Nephron progenitor cell (in vitro differentiated cells): ENCODE measurements around the gene ZSWIM4.

Experiments
- DNase-seq: peaks from one replicate; pipeline ENCODE4 v3.0.0; 2021
- H3K27ac Mint-ChIP-seq: 2 replicates; pipeline ENCODE4 v1.8.0; 2021; ENCODE audit warnings: mild to moderate bottlenecking, moderate library complexity, mixed read lengths
- H3K27me3 Mint-ChIP-seq: 2 replicates; pipeline ENCODE4 v1.8.0; 2021; ENCODE audit warnings: mild to moderate bottlenecking, low read depth, mixed read lengths; ENCODE audit not compliant: poor library complexity
- H3K36me3 Mint-ChIP-seq: 2 replicates; pipeline ENCODE4 v1.8.0; 2021; ENCODE audit warnings: low read depth, mixed read lengths
- H3K4me1 Mint-ChIP-seq: 2 replicates; pipeline ENCODE4 v1.8.0; 2021; ENCODE audit warnings: mixed read lengths
- H3K4me3 Mint-ChIP-seq: 2 replicates; pipeline ENCODE4 v1.8.0; 2021; ENCODE audit warnings: mild to moderate bottlenecking, moderate library complexity, mixed read lengths
- H3K9me3 Mint-ChIP-seq: 2 replicates; pipeline ENCODE4 v1.8.0; 2021; ENCODE audit warnings: mild to moderate bottlenecking, moderate library complexity, mixed read lengths
- TF ChIP-seq, protein P1 (sequence below): fragments of 200-600 bp; sonication (generic); IDR thresholded peaks from 2 replicates; pipeline ENCODE4 v1.5.0; 2021; ENCODE audit warnings: antibody characterized with exemption

ZSWIM4 gene

GRCh38 chr19:13831537-13832467, 36.6 kb downstream of the ZSWIM4 start:
- Mint-ChIP-seq H3K4me3 (no peak overlapping the region), H3K9me3 (no peaks in the 10 kb centered on the region), H3K36me3 (peaks cover 39% of the 10 kb centered on the region), H3K27ac (no peak overlapping the region), H3K4me1 (peaks cover 26% of the 10 kb centered on the region), H3K27me3 (peaks cover 4% of the 10 kb centered on the region)
- no peak for DNase-seq
- TF ChIP-seq, protein P1, sequence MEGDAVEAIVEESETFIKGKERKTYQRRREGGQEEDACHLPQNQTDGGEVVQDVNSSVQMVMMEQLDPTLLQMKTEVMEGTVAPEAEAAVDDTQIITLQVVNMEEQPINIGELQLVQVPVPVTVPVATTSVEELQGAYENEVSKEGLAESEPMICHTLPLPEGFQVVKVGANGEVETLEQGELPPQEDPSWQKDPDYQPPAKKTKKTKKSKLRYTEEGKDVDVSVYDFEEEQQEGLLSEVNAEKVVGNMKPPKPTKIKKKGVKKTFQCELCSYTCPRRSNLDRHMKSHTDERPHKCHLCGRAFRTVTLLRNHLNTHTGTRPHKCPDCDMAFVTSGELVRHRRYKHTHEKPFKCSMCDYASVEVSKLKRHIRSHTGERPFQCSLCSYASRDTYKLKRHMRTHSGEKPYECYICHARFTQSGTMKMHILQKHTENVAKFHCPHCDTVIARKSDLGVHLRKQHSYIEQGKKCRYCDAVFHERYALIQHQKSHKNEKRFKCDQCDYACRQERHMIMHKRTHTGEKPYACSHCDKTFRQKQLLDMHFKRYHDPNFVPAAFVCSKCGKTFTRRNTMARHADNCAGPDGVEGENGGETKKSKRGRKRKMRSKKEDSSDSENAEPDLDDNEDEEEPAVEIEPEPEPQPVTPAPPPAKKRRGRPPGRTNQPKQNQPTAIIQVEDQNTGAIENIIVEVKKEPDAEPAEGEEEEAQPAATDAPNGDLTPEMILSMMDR: no peak

DNA sequence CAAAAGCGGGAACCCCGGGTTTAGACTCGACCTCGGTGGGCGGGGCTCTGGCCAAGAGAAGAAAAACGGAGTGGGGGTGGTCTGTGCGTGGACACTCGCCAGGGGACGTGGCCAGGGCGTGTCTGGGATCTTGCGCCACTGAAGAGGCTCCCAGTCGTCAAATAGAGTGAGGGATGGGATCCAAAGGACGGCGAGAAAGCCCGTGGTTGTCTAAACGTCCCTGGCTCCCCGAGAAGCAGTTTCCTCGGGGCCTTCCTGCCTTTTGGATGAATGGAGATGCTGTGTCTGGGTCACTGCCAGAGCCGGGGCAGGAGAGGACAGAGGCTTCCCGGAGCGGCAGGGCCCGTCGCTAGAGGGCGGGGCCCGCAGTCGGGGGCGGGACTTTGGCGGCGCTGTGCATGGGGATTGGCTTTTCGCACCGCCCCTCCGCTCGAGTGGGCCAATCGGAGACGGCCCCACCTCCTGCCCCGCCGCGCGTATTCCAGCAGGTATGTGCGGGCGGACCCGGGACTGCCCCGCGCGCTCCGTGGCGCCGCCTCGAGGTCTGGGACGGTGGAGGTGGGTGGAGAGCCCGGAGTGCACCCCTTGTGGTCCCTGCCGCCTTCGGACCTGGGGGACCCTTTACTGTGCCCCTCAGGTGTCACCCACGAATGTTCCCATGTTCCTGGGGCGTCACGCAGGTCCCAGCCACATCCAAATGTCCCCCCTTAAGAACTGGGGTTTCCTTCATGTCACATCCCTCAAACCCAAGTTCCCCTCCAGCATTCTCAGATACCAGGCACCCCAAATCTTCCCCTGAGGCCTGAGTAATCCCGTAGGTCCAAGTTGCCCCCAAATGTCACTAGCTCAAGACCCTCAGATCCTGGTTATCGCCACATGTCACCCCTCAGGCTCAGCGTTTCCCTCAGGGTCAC, 38.3 kb downstream of the ZSWIM4 start:
- peak overlapping the region; percentile 75 for H3K27ac Mint-ChIP-seq
- H3K27me3 Mint-ChIP-seq: peaks cover 4% of the 10 kb centered on the region
- peak overlapping the region; percentile 77 for H3K4me3 Mint-ChIP-seq
- peak; percentile 96 for DNase-seq
- TF ChIP-seq, protein P1: peak; percentile 28
- no peaks in the 10 kb centered on the region for H3K9me3 Mint-ChIP-seq
- peaks cover 26% of the 10 kb centered on the region for H3K36me3 Mint-ChIP-seq
- H3K4me1 Mint-ChIP-seq: peaks cover 32% of the 10 kb centered on the region

- peaks cover 36% of the 10 kb centered on the region for H3K4me1 Mint-ChIP-seq
- TF ChIP-seq, protein P1: no peak
- H3K27ac Mint-ChIP-seq: no peak overlapping the region
- no peak for DNase-seq
- peaks cover 18% of the 10 kb centered on the region for H3K36me3 Mint-ChIP-seq
- no peaks in the 10 kb centered on the region for H3K9me3 Mint-ChIP-seq
- H3K4me3 Mint-ChIP-seq: peak overlapping the region; percentile 77
- H3K27me3 Mint-ChIP-seq: peaks cover 4% of the 10 kb centered on the region
Observed at GRCh38 chr19:13834244-13835069, 39.2 kb downstream of the ZSWIM4 start.

GRCh38 chr19:13835791-13836723, 40.8 kb downstream of the ZSWIM4 start:
- Mint-ChIP-seq H3K9me3 (no peaks in the 10 kb centered on the region), H3K27ac (peak overlapping the region; percentile 68), H3K27me3 (peaks cover 4% of the 10 kb centered on the region), H3K4me3 (no peak overlapping the region), H3K4me1 (peaks cover 49% of the 10 kb centered on the region), H3K36me3 (peaks cover 5% of the 10 kb centered on the region)
- TF ChIP-seq, protein P1: no peak
- no peak for DNase-seq
